AG09309 (cell line): ENCODE measurements around the gene XXYLT1.

Source experiments
- DNase-seq: peaks from one replicate; pipeline ENCODE4 v3.0.0-alpha.2; 2010; ENCODE audit warnings: low read depth
- H3K4me3 ChIP-seq: 2 replicates; pipeline ENCODE4 v1.5.1; 2011; ENCODE audit warnings: mild to moderate bottlenecking, low read depth, low read length, moderate library complexity; ENCODE audit not compliant: control insufficient read depth
- CTCF ChIP-seq: IDR thresholded peaks from 2 replicates; pipeline ENCODE4 v1.5.1; 2011; ENCODE audit warnings: mild to moderate bottlenecking, low read depth, low read length, inconsistent platforms; ENCODE audit not compliant: insufficient read depth, control insufficient read depth; ENCODE audit errors: missing control alignments

The XXYLT1 gene

GRCh38 chr3:195060531-195061291 lies 210.2 kb downstream of the XXYLT1 start:
- DNase-seq, result no peak
- no peak overlapping the region for H3K4me3 ChIP-seq
- TF ChIP-seq CTCF, result no peak

GRCh38 chr3:195060217-195060481 lies 210.8 kb downstream of the XXYLT1 start:
- no peak for DNase-seq
- no peak for TF ChIP-seq CTCF
- no peak overlapping the region for H3K4me3 ChIP-seq

- no peak for DNase-seq
- TF ChIP-seq CTCF, result no peak
- no peak overlapping the region for H3K4me3 ChIP-seq
These were observed 211.3 kb downstream of the XXYLT1 start for GRCh38 chr3:195059471-195060216.

- no peak for TF ChIP-seq CTCF
- DNase-seq, result no peak
- H3K4me3 ChIP-seq, result no peak overlapping the region
These were observed 212.0 kb downstream of the XXYLT1 start for GRCh38 chr3:195059006-195059350.

- no peak for TF ChIP-seq CTCF
- H3K4me3 ChIP-seq, result no peak overlapping the region
- no peak for DNase-seq
These were observed 212.5 kb downstream of the XXYLT1 start for GRCh38 chr3:195058336-195059005.

GRCh38 chr3:195057716-195058115 lies 213.2 kb downstream of the XXYLT1 start:
- TF ChIP-seq CTCF, result no peak
- H3K4me3 ChIP-seq, result no peak overlapping the region
- no peak for DNase-seq
